ENCODE results near the gene LARGE1. TPM values are rescaled to one million over a fixed set of nuclear protein-coding genes. Genes with fewer than 3 reads are reported as not detected.

Gene LARGE1
- total RNA-seq, 1 experiment from 2014 or later, result 1.3 TPM

- Histone ChIP-seq H3K27me3 (ENCODE audit: low read length) (no peaks in the 10 kb centered on the region), H3K36me3 (ENCODE audit: low read depth, low read length) (no peaks in the 10 kb centered on the region), H3K4me2 (ENCODE audit: low read length) (no peak overlapping the region), H3K79me2 (ENCODE audit: low read length) (no peaks in the 10 kb centered on the region), H3F3A (ENCODE audit: low read length, unreplicated experiment) (no peaks in the 10 kb centered on the region), H2AFZ (ENCODE audit: low read length) (no peak overlapping the region), H3K4me1 (ENCODE audit: insufficient read depth, low read length) (no peaks in the 10 kb centered on the region), H4K20me1 (ENCODE audit: low read length) (no peaks in the 10 kb centered on the region), H3K9ac (ENCODE audit: low read length) (no peak overlapping the region), H3K4me3 (ENCODE audit: low read length) (no peak overlapping the region), H3K27ac (ENCODE audit: low read length) (no peak overlapping the region), H3K9me3 (ENCODE audit: low read length) (no peaks in the 10 kb centered on the region), H3K9me2 (replicated peaks; ENCODE audit: low read length) (no peaks in the 10 kb centered on the region)
- no peak for ATAC-seq
- ChIA-PET POLR2A (ENCODE audit: unreplicated experiment) (no interaction called here), CTCF (no interaction called here)
- DNase-seq, result no peak
- BruUV-seq (replicated peaks), result no TSS peak
- no peak for TF ChIP-seq EZH2 (IDR thresholded peaks at IDR 0.05; ENCODE audit: low read length, unreplicated experiment)
- TF ChIP-seq, protein P1, sequence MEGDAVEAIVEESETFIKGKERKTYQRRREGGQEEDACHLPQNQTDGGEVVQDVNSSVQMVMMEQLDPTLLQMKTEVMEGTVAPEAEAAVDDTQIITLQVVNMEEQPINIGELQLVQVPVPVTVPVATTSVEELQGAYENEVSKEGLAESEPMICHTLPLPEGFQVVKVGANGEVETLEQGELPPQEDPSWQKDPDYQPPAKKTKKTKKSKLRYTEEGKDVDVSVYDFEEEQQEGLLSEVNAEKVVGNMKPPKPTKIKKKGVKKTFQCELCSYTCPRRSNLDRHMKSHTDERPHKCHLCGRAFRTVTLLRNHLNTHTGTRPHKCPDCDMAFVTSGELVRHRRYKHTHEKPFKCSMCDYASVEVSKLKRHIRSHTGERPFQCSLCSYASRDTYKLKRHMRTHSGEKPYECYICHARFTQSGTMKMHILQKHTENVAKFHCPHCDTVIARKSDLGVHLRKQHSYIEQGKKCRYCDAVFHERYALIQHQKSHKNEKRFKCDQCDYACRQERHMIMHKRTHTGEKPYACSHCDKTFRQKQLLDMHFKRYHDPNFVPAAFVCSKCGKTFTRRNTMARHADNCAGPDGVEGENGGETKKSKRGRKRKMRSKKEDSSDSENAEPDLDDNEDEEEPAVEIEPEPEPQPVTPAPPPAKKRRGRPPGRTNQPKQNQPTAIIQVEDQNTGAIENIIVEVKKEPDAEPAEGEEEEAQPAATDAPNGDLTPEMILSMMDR (conservative IDR thresholded peaks at IDR 0.05; ENCODE audit: low read depth, low read length), result no peak
- no peak for TF ChIP-seq EZH2phosphoT487 (IDR thresholded peaks at IDR 0.05; ENCODE audit: borderline replicate concordance, low read length)
- intact Hi-C loops (cut with micrococcal nuclease), result no loop called here
Observed at GRCh38 chr22:33635766-33636165, 284.5 kb downstream of the LARGE1 start.

DNA sequence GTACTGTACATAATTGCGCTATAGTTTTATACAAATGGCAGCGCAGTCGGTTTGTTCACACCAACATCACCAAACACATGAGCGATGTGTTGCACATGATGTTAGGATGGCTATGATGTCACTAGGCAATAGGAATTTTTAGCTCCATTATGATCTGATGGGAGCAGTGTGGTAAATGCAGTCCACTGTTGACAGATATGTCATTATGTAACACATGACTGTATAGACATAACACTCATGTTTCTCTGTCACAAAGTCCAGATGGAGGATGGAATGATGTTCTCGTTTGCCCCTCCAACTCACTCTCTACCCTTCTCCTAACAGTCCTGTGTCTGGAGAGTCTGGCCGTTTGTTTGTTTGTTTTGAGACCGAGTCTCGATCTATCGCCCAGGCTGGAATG lies 288.5 kb downstream of the LARGE1 start:
- Histone ChIP-seq H3K9me2 (replicated peaks; ENCODE audit: low read length) (no peaks in the 10 kb centered on the region), H3K4me1 (ENCODE audit: insufficient read depth, low read length) (no peaks in the 10 kb centered on the region), H3K27ac (ENCODE audit: low read length) (no peak overlapping the region), H3K79me2 (ENCODE audit: low read length) (no peaks in the 10 kb centered on the region), H3K27me3 (ENCODE audit: low read length) (no peaks in the 10 kb centered on the region), H3K9ac (ENCODE audit: low read length) (no peak overlapping the region), H3K9me3 (ENCODE audit: low read length) (no peaks in the 10 kb centered on the region), H2AFZ (ENCODE audit: low read length) (no peak overlapping the region), H3K4me2 (ENCODE audit: low read length) (no peak overlapping the region), H4K20me1 (ENCODE audit: low read length) (no peaks in the 10 kb centered on the region), H3K4me3 (ENCODE audit: low read length) (no peak overlapping the region), H3F3A (ENCODE audit: low read length, unreplicated experiment) (no peaks in the 10 kb centered on the region), H3K36me3 (ENCODE audit: low read depth, low read length) (no peaks in the 10 kb centered on the region)
- DNase-seq (no peak), ATAC-seq (no peak)
- BruUV-seq (replicated peaks), result no TSS peak
- TF ChIP-seq EZH2 (IDR thresholded peaks at IDR 0.05; ENCODE audit: low read length, unreplicated experiment) (no peak), EZH2phosphoT487 (IDR thresholded peaks at IDR 0.05; ENCODE audit: borderline replicate concordance, low read length) (no peak)
- TF ChIP-seq, protein P1 (conservative IDR thresholded peaks at IDR 0.05; ENCODE audit: low read depth, low read length), result no peak
- intact Hi-C loops (cut with micrococcal nuclease), result no loop called here
- ChIA-PET CTCF (no interaction called here), POLR2A (ENCODE audit: unreplicated experiment) (no interaction called here)

DNA sequence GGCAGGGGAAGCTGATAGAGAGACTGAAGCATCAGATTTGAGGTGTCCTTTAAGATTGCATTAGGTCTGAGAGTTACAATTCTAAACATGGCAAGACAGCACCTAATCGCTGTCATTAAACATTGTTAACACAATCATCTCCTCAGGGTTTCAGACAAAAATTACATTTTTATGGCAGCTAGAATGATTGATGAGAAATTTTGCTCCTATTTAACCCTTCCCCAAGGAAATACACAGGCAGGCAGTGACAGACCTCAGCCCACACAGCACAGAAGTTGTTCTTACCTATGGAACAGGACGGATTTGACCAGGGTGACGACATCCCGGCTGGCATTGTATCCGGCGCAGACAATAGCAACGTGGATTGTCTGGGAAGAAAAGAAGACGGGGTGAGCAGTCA lies 294.3 kb downstream of the LARGE1 start:
- H3K4me2 ChIP-seq (ENCODE audit: low read length), result no peak overlapping the region
- no peak for ATAC-seq
- POLR2A ChIA-PET (ENCODE audit: unreplicated experiment), result no interaction called here

More for the DNA sequence above, 294.3 kb downstream of the LARGE1 start:
- H3K27me3 ChIP-seq (ENCODE audit: low read length), result no peaks in the 10 kb centered on the region
- no peak overlapping the region for H2AFZ ChIP-seq (ENCODE audit: low read length)
- H3K9me3 ChIP-seq (ENCODE audit: low read length), result no peaks in the 10 kb centered on the region
- no peak for TF ChIP-seq EZH2 (IDR thresholded peaks at IDR 0.05; ENCODE audit: low read length, unreplicated experiment)
- TF ChIP-seq, protein P1 (conservative IDR thresholded peaks at IDR 0.05; ENCODE audit: low read depth, low read length), result no peak
- TF ChIP-seq EZH2phosphoT487 (IDR thresholded peaks at IDR 0.05; ENCODE audit: borderline replicate concordance, low read length), result no peak
- no peak overlapping the region for H3K27ac ChIP-seq (ENCODE audit: low read length)
- no peaks in the 10 kb centered on the region for H3K36me3 ChIP-seq (ENCODE audit: low read depth, low read length)
- H3K4me3 ChIP-seq (ENCODE audit: low read length), result no peak overlapping the region
- no peaks in the 10 kb centered on the region for H3K9me2 ChIP-seq (replicated peaks; ENCODE audit: low read length)
- H4K20me1 ChIP-seq (ENCODE audit: low read length), result no peaks in the 10 kb centered on the region
- DNase-seq, result no peak
- BruUV-seq (replicated peaks), result no TSS peak
- CTCF ChIA-PET, result no interaction called here
- intact Hi-C loops (cut with micrococcal nuclease), result no loop called here
- no peak overlapping the region for H3K9ac ChIP-seq (ENCODE audit: low read length)
- no peaks in the 10 kb centered on the region for H3F3A ChIP-seq (ENCODE audit: low read length, unreplicated experiment)
- H3K79me2 ChIP-seq (ENCODE audit: low read length), result no peaks in the 10 kb centered on the region
- H3K4me1 ChIP-seq (ENCODE audit: insufficient read depth, low read length), result no peaks in the 10 kb centered on the region
